Retinal pigment epithelial cell (primary cell): ENCODE results near the gene MYO9A.
A peak's percentile ranks its signal among the peaks of the same experiment; 100 is the strongest.

ENCODE experiments used
- DNase-seq: peaks from one replicate; pipeline ENCODE4 v3.0.0-alpha.2; 2010; ENCODE audit warnings: low read depth
- H3K4me3 ChIP-seq: 2 replicates; pipeline ENCODE4 v1.5.1; 2011; ENCODE audit warnings: mild to moderate bottlenecking, low read length, control low read depth, moderate library complexity
- CTCF ChIP-seq: conservative IDR thresholded peaks from 2 replicates; pipeline ENCODE4 v1.5.1; 2011; ENCODE audit warnings: low read depth, low read length, control low read depth, inconsistent platforms

Gene MYO9A

GRCh38 chr15:71808311-71809020 is 309.5 kb downstream of the MYO9A start:
- TF ChIP-seq CTCF, result no peak
- DNase-seq, result no peak
- no peak overlapping the region for H3K4me3 ChIP-seq

GRCh38 chr15:71807691-71808091 is 310.3 kb downstream of the MYO9A start:
- no peak for TF ChIP-seq CTCF
- no peak for DNase-seq
- no peak overlapping the region for H3K4me3 ChIP-seq

GRCh38 chr15:71807125-71807629 is 310.8 kb downstream of the MYO9A start:
- no peak overlapping the region for H3K4me3 ChIP-seq
- TF ChIP-seq CTCF, result no peak
- peak; percentile 62 for DNase-seq

- TF ChIP-seq CTCF, result no peak
- DNase-seq, result peak; percentile 53
- H3K4me3 ChIP-seq, result no peak overlapping the region
Measured at GRCh38 chr15:71806452-71806931, 311.5 kb downstream of the MYO9A start.

GRCh38 chr15:71804695-71805470 is 313.1 kb downstream of the MYO9A start:
- H3K4me3 ChIP-seq, result no peak overlapping the region
- no peak for DNase-seq
- no peak for TF ChIP-seq CTCF

GRCh38 chr15:71804226-71804625 is 313.7 kb downstream of the MYO9A start:
- DNase-seq, result no peak

More at GRCh38 chr15:71804226-71804625, 313.7 kb downstream of the MYO9A start:
- TF ChIP-seq CTCF, result no peak
- H3K4me3 ChIP-seq, result no peak overlapping the region
